G401.6 (cell line): ENCODE measurements around the gene PTPRF.
"Not testable (repeated sequence)": the region's sequence is repeated elsewhere in the genome, so short reads cannot be mapped to it uniquely, and the experiment has no call there.

Experiments used
- FAIRE-seq: peaks from 2 replicates; lab custom pipeline; 2012; peaks lifted over from hg19 to GRCh38; lab: Jason Lieb, UNC

The PTPRF gene

DNA sequence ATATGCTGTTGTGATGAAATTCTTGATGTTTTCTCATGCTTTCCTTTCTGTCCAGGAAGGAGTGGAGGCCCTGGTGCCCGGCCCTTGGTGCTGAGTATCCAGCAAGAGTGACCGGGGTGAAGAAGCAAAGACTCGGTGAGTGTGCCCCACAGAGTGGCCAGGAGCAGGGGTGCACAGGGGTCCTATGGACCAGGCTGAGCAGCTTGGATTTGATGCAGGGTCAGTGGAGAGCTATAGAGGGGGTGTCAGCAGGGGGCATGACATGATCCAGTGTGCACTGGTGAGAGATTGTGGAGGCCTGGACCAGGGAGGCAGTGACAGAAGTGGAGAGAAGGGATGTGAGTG, 7.4 kb downstream of the PTPRF start:
- no peak for FAIRE-seq

DNA sequence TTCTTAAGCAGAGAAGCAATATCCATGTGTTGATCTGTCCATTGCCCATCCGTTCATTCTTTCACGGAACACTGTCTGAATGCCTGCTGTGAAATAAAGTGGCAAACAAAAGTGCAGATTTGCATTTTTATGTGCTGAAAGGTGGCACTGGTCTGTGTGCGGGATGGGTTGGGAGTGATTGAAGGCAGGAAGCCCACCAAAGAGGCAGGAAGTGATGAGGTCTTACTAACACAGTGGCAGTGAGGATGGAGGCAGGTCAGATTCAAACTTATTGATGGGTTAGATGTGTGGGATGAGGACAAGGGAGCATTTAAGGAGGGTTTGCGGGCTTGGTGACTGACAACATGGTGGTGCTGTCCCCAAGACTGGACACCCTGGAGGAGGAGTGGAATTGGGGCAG, 8.3 kb downstream of the PTPRF start:
- no peak for FAIRE-seq

DNA sequence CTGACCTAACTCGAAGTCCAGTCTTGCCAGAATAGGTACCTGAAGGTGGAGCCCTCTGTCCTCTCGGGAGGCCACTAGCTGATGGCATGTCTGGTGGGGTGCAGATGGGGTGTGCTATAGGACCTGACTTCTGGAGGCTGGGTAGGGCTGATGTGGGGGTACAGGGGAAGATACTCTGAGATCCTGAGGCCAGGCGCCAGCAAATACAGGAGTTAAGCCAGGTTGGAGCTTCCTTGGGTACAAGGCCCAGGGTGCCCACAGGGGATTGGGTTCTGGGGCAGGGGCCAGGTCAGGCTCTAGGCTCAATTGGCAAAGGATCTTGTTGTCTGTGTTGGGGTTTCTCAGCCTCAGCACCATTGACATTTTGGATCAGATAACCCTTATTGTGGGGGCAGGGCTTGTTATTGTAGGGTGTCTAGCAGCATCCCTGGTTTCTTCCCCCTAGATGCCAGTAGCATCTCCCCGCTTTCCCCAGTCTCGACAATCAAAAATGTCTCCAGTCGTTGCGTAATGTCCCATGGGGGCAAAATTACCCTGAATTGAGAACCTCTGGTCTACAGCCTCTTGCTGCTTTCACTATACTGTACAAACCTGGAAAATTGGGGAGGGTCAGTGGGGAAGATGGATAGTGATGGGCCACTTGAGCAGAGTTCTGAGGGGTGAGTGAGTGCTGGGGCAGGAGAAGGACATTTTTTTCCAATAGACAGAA, 9.2 kb downstream of the PTPRF start:
- FAIRE-seq, result no peak

DNA sequence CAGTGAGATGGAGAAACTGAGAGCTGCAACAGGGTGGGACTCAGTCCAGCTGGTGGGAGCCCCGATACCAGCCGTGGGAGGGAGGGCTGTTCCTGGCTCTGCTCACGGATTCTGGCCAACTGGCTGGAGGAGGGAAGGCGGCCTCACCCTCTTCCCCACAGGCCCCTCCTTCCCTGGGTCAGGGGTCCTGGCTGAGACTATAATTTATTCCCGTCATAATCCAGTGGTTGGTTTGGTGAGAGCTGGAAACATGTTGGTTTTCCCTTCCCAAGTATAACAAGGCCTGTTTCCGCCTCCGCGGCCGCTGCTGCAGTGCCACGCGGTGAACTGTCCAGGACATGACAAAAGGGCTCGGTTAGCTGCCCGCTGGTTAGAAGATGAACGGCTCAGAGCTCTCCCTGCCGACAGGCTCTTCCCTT, 10.0 kb downstream of the PTPRF start:
- FAIRE-seq, result no peak

DNA sequence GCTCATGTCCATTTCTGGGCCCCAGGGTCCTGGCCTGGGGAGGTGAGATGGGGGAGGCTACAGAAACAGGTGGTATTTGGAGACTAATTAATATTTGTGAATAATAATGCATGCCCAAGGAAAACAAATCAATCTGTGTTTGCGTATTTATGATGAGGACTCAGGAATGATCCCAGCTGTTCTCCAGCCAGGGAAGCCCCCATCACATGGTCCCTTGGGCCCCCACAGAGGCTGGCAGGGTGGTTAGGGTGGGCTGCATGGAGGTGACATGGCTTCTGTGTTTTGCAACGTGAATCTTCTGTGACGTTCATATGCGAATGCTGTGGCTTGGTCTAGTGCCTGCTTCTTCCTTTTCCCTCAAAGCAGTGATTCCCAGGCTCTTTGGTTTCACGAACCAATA, 10.5 kb downstream of the PTPRF start:
- no peak for FAIRE-seq

DNA sequence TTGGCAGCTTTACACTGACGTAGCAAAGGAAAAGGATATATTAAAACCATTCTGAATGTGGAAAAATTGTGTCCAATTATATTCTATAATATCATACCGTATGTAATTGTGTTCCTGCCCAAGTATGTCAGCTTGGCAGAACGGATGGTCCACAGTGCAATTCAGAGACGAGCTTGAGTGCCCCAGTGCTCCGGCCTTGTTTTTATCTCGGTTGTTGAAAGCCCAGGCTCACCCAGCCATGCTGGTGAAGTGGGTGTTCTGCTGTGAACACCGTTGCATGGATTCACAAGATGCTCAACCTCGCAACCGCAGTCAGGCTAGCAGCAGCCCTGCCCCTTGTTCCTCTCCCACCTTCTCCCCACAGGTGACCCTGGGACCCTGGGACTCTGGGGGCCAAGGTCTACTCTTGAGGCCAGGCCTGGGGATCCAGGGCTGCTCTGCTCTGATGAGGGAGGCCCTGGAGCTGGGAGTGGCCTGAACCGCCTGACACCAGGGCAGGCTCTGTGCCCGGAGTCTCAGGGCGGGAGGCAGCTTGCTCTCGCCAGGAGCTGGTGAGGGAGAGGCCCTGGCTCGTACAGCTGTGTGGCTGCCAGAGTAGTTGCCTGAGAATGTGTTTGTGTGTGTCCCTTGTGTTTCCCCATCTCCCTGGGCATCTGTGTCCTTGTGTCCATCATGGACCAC, 11.2 kb downstream of the PTPRF start:
- no peak for FAIRE-seq

DNA sequence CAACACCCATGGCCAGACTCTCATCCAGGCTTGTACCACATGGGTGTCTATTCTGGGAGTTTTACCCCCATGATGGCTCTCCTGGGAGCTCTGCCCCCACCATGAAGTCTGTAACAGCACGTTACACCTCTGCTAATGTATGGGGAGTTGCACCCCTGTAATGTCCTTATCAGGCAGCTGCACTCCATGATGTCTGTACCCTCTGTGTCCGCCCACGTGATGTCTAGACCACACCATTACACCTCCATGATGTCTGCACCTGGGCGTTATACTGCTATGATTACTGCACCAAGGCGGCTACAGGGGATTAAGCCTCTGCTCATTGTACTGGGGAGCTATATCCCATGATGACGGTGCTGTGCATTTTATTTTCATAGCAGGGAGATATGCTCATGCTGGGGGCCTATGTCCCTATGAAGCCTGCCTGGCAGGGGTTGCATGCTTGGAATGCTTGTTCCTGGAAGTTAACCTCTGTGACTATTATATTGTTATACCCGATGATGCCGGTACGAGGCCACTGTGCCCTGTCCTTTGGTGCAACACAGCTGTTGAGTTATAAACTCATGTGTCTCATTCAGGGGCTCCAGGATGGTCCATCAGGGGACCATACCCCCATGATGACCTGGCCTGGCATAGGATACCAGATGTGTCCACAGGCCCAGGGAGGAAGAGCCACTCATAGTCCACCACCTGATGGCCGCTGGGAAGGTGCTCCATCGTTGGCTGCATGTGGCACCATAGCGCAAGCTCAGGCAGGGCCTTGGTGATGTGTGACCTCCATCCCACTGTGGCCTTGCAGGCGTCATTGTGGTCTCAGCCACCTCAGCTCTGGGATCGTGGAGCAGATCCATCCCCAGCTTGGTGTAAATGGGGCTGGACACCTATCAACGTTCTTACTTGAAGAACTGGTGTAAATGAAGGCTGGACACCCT, 12.1 kb downstream of the PTPRF start:
- no peak for FAIRE-seq

DNA sequence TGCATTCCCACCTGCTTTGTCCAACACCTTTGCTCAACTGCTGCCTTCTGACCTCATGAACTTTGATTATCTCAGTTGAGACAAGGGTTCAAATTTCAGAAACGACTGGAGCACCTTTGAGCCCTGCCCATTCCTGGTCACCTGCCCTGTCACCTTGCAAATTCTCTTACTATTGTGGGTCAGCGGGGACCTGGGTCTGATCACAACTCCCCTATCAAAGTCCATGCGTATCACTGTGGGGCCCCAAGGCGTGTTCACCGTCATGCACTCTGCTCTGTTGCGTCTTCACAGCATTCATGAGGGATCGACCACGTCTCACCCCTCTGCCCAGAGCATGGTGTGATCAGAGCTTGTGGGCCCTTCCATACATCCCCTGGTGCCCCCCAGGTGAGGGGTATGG, 12.9 kb downstream of the PTPRF start:
- FAIRE-seq, result no peak

DNA sequence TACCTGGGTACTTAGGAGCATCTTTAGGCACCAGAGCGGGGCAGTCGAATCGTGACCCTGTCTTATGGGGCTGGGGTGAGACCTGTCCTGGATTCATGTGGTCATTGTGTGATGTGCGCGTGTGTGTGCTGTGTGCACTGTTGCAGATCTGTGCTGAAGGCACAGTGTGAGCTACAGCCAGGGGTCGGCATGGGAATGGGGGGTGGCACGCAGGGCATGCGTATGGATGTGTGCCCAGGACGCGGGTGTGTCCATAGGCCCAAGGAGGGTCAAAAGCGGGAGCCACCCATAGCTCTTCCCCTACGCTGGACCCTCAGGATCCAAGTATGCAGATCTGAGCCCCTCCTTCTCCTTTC, 14.6 kb downstream of the PTPRF start:
- no peak for FAIRE-seq

DNA sequence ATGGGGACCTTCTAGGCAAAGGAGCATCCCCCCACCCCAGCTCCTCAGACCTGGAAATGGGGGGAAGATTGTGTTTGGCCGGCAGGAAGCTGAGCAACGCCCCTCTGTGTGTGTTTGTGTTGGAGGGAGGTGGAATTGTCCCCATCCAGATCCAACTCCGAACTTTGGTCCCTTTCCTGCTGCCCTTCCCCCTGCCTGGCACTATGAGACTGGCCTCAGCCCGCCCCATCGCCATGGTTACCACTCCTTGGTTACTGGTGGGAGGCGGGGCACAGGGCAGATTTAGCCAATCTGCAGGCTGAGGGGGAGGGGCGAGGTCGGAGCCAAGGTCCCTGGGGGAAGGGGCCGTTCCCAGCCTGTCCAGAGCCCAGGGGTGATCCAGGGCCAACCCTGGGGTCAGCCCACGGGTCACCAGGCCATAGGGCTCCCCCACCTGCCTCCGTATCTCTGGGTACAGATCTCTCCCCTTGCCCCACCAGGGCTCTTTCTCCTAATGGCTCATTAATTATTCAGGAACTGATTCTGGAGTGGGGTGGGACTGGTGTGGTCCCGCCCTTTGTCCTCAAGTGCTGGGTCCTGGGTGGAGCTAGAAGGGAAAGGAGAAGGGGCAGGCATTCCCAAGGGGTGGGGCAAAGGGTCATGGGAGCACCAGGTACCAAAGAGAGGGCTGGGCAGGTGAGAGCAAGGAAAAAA, 15.2 kb downstream of the PTPRF start:
- FAIRE-seq, result no peak

DNA sequence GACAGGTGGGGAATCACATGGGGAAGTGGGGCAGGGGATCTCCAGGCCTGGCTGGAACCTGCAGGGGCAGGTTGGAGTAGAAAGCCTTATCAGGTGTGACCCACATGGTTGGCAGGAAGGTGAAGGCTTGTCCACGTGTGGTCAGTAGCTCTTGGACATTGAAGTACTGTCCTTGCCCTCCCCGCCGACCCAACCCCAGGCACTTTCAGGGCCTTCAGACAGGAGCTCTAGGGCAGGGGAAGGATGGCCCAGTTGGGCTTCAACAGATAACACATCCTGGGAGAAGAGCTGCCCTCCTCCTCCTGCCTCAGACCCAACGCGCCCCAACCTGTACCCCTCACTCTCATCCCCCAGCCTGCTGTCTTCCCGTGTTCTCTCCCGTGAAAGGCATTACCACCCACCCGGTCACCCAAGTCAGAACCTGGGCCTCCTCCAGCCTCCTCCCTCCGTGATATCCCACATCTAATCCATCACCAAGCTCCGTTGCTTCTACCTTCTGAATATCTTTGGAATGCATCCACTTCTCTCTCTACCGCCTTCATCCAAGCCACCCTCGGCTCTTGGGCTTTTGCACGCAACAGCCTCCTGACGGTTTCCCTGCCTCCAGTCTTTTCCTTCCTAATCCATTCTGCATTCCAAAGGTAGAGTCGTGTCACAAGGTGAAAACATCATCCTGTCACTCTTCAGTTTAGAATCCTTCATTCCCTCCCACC, 15.9 kb downstream of the PTPRF start:
- no peak for FAIRE-seq

DNA sequence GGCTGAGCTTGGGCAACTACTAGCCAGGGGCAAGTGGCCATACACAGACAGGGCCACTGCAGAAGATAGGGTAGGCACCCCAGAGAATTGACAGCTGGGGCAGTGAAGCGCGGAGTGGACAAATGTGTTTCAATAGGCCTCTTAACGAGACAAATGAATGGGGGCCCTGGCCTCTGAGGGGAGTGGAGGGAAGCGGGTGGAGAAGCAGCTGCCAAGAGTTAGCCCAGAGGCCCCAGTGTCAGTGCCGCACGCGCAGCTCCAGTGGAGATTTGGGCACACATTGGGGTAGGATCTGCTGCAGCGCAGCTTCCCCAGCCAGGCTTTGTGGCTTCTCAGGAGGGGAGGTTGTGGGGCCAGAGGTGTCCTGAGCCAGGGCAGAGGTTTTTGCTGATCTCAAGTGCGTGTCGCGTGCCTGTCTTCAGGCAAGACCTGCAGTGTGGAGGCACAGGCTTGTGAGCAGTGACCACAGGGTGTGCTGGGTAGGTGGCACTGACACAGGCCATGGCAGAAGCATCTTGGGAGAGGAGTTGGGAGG, 16.9 kb downstream of the PTPRF start:
- no peak for FAIRE-seq

DNA sequence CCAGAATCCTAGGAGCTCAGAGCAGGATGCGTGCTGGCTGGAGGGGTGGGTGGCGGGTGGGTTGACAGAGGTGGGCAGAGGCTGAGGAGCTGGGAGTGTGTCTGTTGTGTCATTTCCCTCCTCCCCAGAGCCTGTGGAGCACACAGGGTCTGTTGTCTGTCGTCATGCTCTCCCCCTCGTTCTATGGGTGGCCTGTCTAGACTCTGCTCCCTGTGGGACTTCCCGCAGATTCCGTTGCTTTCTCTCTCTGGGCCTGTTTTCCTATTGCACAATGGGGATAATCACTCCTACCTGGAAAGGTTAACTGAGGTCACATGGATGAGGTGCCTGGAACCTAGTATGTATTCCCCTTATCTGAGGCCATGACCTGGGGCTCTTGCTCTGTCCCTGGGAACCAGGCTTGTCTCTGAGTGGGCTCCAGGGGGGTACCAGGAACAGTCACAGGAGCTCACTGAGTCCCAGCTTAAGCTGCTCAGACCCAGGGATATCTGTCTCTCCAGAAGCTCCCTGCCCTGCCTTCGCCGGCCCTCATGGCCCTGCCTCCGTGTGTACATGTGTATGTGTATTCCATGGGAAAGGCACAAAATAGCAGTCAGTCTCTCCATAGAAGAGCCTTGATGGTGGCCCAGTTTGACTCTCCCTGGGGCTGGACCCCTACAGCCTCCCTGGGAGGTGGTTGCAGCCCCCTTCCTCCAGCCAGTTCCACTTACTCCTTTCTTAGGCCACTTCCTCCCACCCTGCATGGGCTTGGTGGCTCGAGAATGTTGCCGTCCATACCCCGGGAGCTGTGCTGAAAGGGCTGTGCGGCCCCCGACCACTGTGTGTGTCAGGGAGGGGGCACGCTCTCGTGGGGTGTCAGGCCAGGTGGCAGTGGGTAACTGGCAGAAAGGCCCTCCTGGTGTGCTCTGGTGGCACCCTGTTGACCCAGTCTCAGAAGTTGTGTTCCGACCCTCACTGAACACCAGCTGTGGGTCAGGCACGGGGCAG, 17.9 kb downstream of the PTPRF start:
- FAIRE-seq, result no peak

DNA sequence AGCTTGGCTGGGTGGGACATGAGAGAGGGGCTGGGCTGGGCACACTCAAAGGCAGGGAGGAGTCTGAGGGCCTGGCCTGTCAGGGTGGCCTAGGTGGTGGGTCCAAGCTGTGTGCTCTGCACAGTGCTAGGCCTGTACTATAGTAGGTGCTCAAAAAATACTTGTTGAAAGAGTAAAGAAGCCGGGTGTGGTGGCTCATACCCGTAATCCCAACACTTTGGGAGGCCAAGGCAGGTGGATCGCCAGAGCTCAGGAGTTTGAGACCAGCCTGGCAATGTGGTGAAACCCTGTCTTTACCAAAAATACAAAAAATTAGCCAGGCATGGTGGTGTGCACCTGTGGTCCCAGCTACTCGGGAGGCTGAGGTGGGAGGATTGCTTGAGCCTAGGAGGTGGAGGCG, 18.7 kb downstream of the PTPRF start:
- FAIRE-seq, result not testable (repeated sequence)

DNA sequence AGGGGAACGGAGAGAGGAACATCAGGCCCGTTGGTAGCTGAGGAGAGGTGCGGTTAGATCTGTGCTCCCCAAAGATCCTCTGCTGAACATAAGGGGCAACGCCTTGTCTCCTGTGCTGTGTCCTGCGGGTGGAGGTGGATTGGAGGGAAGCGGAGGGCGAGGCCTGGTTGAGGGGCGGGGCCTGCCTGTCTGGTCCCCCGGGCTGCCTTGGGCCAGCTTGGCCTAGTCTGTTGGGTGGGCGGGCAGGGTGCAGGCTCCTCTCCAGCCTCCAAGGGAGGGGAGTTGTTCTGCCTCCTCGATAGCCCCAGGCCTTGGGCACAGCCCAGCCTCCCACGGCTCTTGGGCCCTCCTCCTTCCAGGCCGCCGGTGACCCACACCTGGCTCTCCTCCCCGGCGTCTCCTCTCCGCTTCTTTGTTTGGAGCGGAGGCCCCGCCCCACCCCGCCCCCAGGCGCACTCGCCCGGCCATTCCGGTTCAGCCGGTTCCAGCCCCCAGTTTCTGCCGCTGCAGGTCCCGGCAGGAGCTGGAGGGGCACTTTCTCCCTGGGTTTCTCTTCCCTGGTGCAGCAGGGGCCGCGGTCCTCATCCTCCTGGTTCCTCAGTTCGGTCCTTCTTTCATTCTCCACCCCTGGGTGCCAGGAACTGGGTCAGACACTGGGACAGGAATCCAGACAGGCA, 19.4 kb downstream of the PTPRF start:
- FAIRE-seq, result no peak

DNA sequence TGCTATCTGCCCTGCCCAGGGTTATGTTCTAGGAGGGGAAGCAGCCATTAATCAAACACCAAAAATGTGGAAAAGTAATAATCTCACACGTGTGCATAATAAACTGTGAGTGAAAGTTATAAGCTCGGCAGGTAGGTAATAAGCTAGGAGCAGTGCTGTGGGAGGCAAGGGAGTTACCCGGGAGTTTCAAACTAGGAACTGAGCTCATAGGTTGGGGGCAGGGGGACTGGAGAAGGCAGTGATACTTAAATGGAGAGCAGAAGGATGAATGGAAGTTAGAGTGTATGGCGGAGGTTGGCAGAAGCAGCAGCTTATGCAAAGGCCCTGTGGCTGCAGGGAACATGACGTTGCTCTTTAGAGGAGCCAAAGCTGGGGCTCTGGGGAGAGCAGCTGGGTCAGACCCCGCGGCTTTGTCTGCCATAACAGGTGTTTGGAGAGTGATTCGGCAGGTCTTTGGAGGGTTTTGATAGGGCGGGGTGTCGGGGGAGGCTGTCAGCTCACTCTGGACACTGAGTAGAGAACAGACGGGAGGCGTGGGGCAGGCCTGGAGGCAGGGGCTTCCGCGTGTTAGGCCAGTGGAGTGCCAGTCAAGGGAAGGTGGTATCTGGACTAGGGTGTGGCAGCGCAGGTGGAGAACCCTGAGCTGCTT, 20.0 kb downstream of the PTPRF start:
- FAIRE-seq, result no peak

DNA sequence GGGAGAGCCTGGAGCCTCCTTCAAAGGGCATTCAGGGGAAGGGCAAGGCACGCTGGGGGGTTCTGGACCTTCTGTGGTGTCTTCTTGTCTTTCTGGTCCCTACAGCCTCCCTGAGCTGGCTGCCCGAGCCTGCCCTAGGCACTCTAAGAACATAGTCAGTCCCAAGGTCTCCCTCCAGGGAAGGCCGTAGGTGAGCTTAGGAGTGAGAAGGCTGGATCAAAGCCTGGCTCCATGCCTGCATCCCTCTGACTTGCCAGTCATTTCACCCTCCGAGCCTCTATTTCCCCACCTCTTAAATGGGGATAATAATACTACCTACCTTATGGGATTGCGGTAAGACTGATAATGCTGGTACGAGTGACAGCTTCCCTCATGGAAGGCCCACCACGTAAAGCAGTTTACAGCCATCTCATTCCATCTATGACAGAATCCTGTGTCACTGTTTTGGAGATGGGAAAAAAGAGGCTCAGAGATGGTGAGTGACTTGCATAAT, 20.8 kb downstream of the PTPRF start:
- FAIRE-seq, result no peak

DNA sequence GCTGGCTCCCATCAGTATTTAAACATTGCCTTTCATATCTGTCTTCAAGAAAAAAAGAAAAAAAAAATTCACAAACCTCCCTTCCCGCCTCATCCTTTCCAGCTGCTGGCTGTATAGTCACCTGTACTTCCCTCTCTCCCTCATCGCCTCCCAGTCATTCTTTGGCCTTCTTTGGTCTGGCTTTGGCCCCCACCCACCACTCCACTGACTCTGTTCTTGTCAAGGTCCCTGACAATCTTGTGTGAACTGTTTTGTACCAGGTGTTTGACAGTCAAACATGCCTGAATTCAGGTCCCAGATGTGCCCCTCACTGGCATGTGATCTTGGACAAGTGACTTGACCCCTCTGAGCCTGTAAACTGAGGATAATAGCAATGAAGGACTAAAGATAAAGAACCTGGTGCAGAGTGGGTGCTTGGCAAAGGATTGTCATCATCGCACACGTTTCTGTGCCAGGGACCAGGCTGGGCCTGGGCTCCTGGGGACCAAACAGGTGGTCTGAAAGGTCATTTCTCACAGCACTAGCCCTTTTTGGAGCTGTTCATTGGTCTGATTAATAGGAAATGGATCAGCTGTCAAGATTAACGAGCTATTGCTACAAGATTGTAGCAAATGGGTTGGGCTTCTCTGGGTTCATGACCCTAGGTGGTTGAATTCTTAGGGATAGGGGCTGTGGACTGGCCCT, 21.5 kb downstream of the PTPRF start:
- FAIRE-seq, result no peak

DNA sequence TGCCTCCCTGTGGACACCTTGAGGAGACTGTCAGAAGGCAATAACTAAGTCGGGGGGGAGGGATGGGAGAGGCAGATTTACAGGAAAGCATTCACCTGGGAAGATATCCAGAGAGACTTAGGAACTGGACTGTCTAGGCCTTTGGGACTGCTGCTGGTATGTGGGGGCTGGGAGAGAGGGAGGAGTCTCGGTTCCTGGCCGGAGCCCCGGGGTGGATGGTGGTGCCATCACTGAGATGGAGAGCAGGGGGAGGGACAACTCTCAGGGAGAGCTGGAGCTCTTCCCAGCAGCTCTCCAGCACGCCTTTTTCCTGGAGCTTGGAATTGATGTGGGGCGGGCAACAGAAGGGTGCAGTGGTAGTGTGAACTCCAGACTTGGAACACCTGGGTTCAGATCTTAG, 22.1 kb downstream of the PTPRF start:
- no peak for FAIRE-seq
